Fibroblast of lung (primary cell): Measurements from ENCODE around the gene ZC3H8.

ENCODE experiments used
- CTCF ChIP-seq, 2 donors: IDR thresholded peaks in 1 of 2; conservative IDR thresholded peaks in 1 of 2; 1 replicate in 1 of 2; 2 replicates in 1 of 2; pipeline ENCODE4 v1.5.1; 2011 to 2012; ENCODE audit warnings: low read length in 2 of 2, control low read depth in 1 of 2, inconsistent platforms in 1 of 2, low read depth in 1 of 2, mild to moderate bottlenecking in 1 of 2
- EZH2 ChIP-seq: IDR thresholded peaks from 2 replicates; pipeline ENCODE4 v1.5.1; 2012; ENCODE audit warnings: low read length, control low read depth, mild to moderate bottlenecking; ENCODE audit errors: missing control alignments

GRCh38 chr2:112251271-112251670 is 3.6 kb downstream of the ZC3H8 start:
- TF ChIP-seq CTCF (conservative IDR thresholded peaks at IDR 0.05 in 1 of 2, IDR thresholded peaks at IDR 0.05 in 1 of 2; ENCODE audit: low read depth in 1 of 2, low read length in 2 of 2) (no peak), EZH2 (no peak)
